ENCODE data around the gene COX6B2.
"Not testable (repeated sequence)": the region's sequence is repeated elsewhere in the genome, so short reads cannot be mapped to it uniquely, and the experiment has no call there.

Gene COX6B2

GRCh38 chr19:55354698-55355212 lies at the start of gene COX6B2:
Gene COX6B2, minus strand, starts transcription at chr19:55354719. Its CDS starts 198 bp downstream, at chr19:55354521.
- DNase-seq, result no peak

- no peak for DNase-seq
Measured at GRCh38 chr19:55402509-55402908, 48.0 kb upstream of the COX6B2 start.

GRCh38 chr19:55401390-55401789 lies 46.9 kb upstream of the COX6B2 start:
- not testable (repeated sequence) for DNase-seq

GRCh38 chr19:55400281-55401087 lies 46.0 kb upstream of the COX6B2 start:
- DNase-seq, result no peak

- DNase-seq, result no peak
Measured at GRCh38 chr19:55398200-55398925, 43.8 kb upstream of the COX6B2 start.

- DNase-seq, result no peak
Measured at GRCh38 chr19:55392820-55393761, 38.6 kb upstream of the COX6B2 start.

GRCh38 chr19:55391702-55392615 lies 37.4 kb upstream of the COX6B2 start:
- DNase-seq, result no peak

- no peak for DNase-seq
Measured at GRCh38 chr19:55391191-55391670, 36.7 kb upstream of the COX6B2 start.

- no peak for DNase-seq
Measured at GRCh38 chr19:55390461-55390880, 36.0 kb upstream of the COX6B2 start.

- DNase-seq, result no peak
Measured at GRCh38 chr19:55389386-55390317, 35.1 kb upstream of the COX6B2 start.

GRCh38 chr19:55387736-55388497 lies 33.4 kb upstream of the COX6B2 start:
- no peak for DNase-seq

GRCh38 chr19:55386493-55386971 lies 32.0 kb upstream of the COX6B2 start:
- DNase-seq, result no peak

GRCh38 chr19:55385724-55386492 lies 31.4 kb upstream of the COX6B2 start, which contains the start of gene RPL28:
Gene RPL28, plus strand, starts transcription at chr19:55385932. Its CDS starts 426 bp downstream, at chr19:55386358.
- peak; percentile 99 for DNase-seq

GRCh38 chr19:55384920-55385723 lies 30.6 kb upstream of the COX6B2 start:
- peak; percentile 98 for DNase-seq

GRCh38 chr19:55384131-55384919 lies 29.8 kb upstream of the COX6B2 start, which contains the start of gene TMEM238:
Gene TMEM238, minus strand, starts transcription at chr19:55384292. Its CDS starts 33 bp downstream, at chr19:55384259.
- DNase-seq, result peak; percentile 51

Measured in activated CD4-positive, alpha-beta T cell treated with anti-CD3 and anti-CD28 coated beads for 48 hours (primary cell).